Kidney epithelial cell (primary cell): ENCODE measurements around the gene PSMB11. TPM values are rescaled to one million over a fixed set of nuclear protein-coding genes. Genes with fewer than 3 reads are reported as not detected.

ENCODE experiments used
- DNase-seq: peaks from one replicate; pipeline ENCODE4 v3.0.0-alpha.2; 2010; ENCODE audit warnings: low read depth
- H3K27me3 ChIP-seq: 2 replicates; pipeline ENCODE4 v1.6.0; 2011; ENCODE audit warnings: low read length; ENCODE audit not compliant: control insufficient read depth, insufficient read depth
- H3K36me3 ChIP-seq: 2 replicates; pipeline ENCODE4 v1.5.1; 2011; ENCODE audit warnings: low read length; ENCODE audit not compliant: control insufficient read depth, insufficient read depth
- H3K4me3 ChIP-seq: 2 replicates; pipeline ENCODE4 v1.5.1; 2011; ENCODE audit warnings: low read depth, mild to moderate bottlenecking, control low read depth, low read length
- total RNA-seq: library from RNA; depleted of rRNA; stranded (reverse); fragments of >200 nt; gene quantifications from 2 replicates; pipeline ENCODE4 v1.2.3, GENCODE V29; 2015
- TF ChIP-seq, protein P1 (sequence below): IDR thresholded peaks from 2 replicates; pipeline ENCODE4 v1.5.1; 2011; ENCODE audit warnings: mild to moderate bottlenecking, moderate library complexity, low read length, control low read depth, inconsistent platforms; ENCODE audit not compliant: insufficient read depth, poor library complexity, severe bottlenecking

The PSMB11 gene
- total RNA-seq, 1 donor from 2014 or later, result not detected

DNA sequence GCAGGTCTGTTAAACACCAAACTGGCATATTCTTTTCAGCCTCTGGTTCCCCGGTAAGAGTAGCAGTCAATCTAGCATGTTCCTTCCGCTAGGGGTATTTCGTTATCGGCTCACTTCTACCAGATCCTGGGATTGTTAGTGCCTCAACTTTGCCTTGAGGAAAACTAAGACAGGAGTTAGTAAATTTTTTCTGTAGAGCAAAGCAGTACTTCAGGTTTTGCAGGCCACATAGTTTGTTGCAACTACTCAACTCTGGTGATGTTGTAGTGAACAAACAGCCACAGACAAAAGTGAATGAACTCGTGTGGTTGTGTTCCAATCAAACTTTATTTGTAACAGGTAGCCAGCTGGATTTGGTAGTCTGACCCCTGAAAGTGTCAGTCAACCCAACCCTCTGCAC, 21.6 kb downstream of the PSMB11 start:
- peaks cover 15% of the 10 kb centered on the region for H3K36me3 ChIP-seq
- no peak for DNase-seq
- TF ChIP-seq, protein P1, sequence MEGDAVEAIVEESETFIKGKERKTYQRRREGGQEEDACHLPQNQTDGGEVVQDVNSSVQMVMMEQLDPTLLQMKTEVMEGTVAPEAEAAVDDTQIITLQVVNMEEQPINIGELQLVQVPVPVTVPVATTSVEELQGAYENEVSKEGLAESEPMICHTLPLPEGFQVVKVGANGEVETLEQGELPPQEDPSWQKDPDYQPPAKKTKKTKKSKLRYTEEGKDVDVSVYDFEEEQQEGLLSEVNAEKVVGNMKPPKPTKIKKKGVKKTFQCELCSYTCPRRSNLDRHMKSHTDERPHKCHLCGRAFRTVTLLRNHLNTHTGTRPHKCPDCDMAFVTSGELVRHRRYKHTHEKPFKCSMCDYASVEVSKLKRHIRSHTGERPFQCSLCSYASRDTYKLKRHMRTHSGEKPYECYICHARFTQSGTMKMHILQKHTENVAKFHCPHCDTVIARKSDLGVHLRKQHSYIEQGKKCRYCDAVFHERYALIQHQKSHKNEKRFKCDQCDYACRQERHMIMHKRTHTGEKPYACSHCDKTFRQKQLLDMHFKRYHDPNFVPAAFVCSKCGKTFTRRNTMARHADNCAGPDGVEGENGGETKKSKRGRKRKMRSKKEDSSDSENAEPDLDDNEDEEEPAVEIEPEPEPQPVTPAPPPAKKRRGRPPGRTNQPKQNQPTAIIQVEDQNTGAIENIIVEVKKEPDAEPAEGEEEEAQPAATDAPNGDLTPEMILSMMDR, result no peak
- no peaks in the 10 kb centered on the region for H3K27me3 ChIP-seq
- H3K4me3 ChIP-seq, result no peak overlapping the region

GRCh38 chr14:23066368-23066767, 24.4 kb downstream of the PSMB11 start:
- H3K36me3 ChIP-seq, result peaks cover 13% of the 10 kb centered on the region

DNA sequence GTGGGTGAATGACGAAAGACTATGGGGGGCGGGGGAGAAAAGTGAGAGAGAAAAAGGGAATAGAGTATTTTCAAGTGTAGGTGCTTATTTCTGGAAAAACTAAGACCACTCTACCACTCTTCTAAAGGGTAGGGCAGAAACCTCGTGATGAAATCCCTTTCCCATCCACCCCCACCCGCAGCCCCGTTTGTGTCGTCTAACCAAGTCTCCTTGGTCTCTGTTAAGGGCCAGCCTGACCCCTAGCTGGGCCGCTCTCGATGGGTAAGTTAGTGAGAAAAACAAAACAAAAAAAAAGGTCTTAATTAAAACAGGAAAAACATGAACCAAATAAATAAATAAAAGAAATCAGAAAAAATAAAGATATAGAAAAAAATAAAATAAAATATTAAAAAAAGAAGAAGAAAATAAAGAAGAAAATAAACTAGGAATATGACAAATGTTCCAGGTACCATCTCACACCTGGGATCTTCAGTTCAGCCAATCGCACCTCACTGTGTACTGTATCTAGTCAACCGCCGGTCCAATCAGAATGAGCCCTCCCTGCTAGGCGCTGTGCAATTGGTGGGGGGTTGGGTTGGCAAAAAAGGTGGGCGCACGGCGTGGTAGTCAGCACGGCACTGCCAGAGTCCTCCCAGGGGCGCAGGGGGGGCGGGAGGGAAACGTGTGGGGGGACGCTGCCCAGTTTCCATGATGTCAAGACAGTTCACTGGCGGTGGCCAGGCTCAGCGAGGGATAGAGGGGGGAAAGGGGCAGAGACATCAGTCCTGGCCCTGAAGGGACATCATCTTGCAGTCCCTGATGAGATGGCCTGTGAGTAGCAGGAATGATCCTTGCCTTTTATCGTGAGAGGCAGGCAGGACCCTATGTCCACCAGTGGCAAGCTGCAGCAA, 25.1 kb downstream of the PSMB11 start:
- TF ChIP-seq, protein P1, result no peak
- Histone ChIP-seq H3K27me3 (no peaks in the 10 kb centered on the region), H3K4me3 (no peak overlapping the region), H3K36me3 (peaks cover 13% of the 10 kb centered on the region)
- no peak for DNase-seq

More at GRCh38 chr14:23066368-23066767, 24.4 kb downstream of the PSMB11 start:
- H3K4me3 ChIP-seq, result no peak overlapping the region
- DNase-seq, result no peak
- no peaks in the 10 kb centered on the region for H3K27me3 ChIP-seq
- TF ChIP-seq, protein P1, result no peak

DNA sequence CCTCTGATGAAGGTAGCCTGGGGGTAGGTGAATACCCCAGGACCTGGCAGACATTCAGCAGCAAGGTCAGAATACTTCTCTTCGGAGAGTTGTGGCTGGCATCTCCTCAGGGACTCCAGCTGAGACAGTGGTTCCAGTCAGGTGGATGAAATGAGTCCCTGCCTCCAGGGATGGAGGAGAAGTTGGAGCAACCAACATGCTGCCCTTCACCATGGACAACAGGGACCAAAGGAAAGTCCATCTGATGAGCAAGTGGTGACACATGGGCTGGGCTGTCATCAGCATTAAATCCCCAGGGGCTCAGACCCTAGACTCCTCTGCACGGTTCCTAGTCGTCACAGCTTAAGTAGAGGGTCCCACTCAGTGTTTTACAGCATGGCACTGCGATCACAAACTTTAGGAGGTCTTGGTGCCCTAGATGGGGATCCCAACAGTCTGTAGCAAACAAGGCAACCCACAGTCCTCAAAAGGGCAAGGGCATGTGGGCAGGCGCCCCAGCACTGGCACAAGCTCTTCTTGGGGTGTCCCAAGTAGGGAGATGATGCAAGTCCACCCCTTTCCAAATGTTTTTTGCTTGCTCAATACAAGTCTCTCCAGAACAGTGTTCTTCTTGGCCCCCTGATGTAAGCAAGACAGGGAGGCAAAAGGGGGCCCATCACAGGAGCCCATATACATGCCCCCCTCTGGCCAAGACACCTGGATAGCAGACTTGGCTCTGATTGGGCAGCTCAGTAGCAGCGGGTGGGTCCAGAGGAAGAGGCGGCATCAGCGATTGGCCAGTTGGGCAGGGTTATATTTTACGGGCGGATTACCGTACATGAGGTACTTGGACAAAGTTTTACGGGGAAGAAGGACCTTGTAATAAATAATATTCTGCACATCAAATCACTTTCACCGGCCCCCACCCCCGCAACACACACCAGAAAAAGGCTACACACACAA, 26.1 kb downstream of the PSMB11 start:
- TF ChIP-seq, protein P1, result no peak
- peaks cover 13% of the 10 kb centered on the region for H3K36me3 ChIP-seq
- no peaks in the 10 kb centered on the region for H3K27me3 ChIP-seq
- H3K4me3 ChIP-seq, result no peak overlapping the region
- no peak for DNase-seq

- no peak overlapping the region for H3K4me3 ChIP-seq
- peak; percentile 70 for DNase-seq
- H3K27me3 ChIP-seq, result no peaks in the 10 kb centered on the region
- TF ChIP-seq, protein P1, result peak; percentile 99
- peaks cover 11% of the 10 kb centered on the region for H3K36me3 ChIP-seq
Observed at GRCh38 chr14:23068789-23069412, 26.9 kb downstream of the PSMB11 start.
